RPMI8226 (cell line): ENCODE results near the gene FFAR2.

Experiments used
- DNase-seq: peaks from one replicate; pipeline ENCODE4 v3.0.0-alpha.2; 2015

Gene FFAR2

GRCh38 chr19:35427187-35427586 is 20.9 kb upstream of the FFAR2 start:
- DNase-seq = no peak

- no peak for DNase-seq
Measured at GRCh38 chr19:35429698-35430408, 18.2 kb upstream of the FFAR2 start.

- DNase-seq = no peak
Measured at GRCh38 chr19:35430409-35431144, 17.5 kb upstream of the FFAR2 start.

- DNase-seq = no peak
Measured at GRCh38 chr19:35431145-35431807, 16.8 kb upstream of the FFAR2 start.

GRCh38 chr19:35432911-35433310 is 15.1 kb upstream of the FFAR2 start:
- no peak for DNase-seq

GRCh38 chr19:35433448-35433847 is 14.6 kb upstream of the FFAR2 start:
- no peak for DNase-seq

- no peak for DNase-seq
Measured at GRCh38 chr19:35435896-35436295, 12.2 kb upstream of the FFAR2 start.

GRCh38 chr19:35436477-35437405 is 11.3 kb upstream of the FFAR2 start:
- DNase-seq = peak; percentile 87

- no peak for DNase-seq
Measured at GRCh38 chr19:35437406-35437951, 10.6 kb upstream of the FFAR2 start.

GRCh38 chr19:35438096-35438495 is 10.0 kb upstream of the FFAR2 start:
- no peak for DNase-seq

GRCh38 chr19:35438527-35438926 is 9.5 kb upstream of the FFAR2 start:
- DNase-seq = peak; percentile 55

- no peak for DNase-seq
Measured at GRCh38 chr19:35439921-35440320, 8.1 kb upstream of the FFAR2 start.

GRCh38 chr19:35442091-35442490 is 6.0 kb upstream of the FFAR2 start:
- DNase-seq = peak; percentile 57

GRCh38 chr19:35444735-35445134 is 3.3 kb upstream of the FFAR2 start:
- no peak for DNase-seq

GRCh38 chr19:35445826-35446593 is 2.0 kb upstream of the FFAR2 start:
- DNase-seq = no peak

GRCh38 chr19:35449359-35450043 is 1.4 kb downstream of the FFAR2 start:
- DNase-seq = no peak

GRCh38 chr19:35451338-35452096 is 3.5 kb downstream of the FFAR2 start:
- peak; percentile 44 for DNase-seq

GRCh38 chr19:35454663-35455062 is 6.6 kb downstream of the FFAR2 start:
- DNase-seq = no peak

- no peak for DNase-seq
Measured at GRCh38 chr19:35455616-35456201, 7.7 kb downstream of the FFAR2 start.

GRCh38 chr19:35457173-35457572 is 9.1 kb downstream of the FFAR2 start:
- peak; percentile 60 for DNase-seq
